ENCODE data around the gene ZNF827.

The ZNF827 gene

GRCh38 chr4:145796346-145796745 lies 142.3 kb downstream of the ZNF827 start:
- Histone ChIP-seq H3K27me3 (ENCODE audit: insufficient read depth, insufficient read length) (no peaks in the 10 kb centered on the region), H3K9ac (ENCODE audit: insufficient read length, low read depth) (no peak overlapping the region), H3K4me3 (ENCODE audit: insufficient read length, low read depth) (no peak overlapping the region), H3K36me3 (ENCODE audit: insufficient read depth, insufficient read length, low read length) (peaks cover 6% of the 10 kb centered on the region), H3K4me1 (ENCODE audit: insufficient read depth, insufficient read length) (no peaks in the 10 kb centered on the region), H3K9me3 (ENCODE audit: insufficient read depth, low read length) (no peaks in the 10 kb centered on the region)
- no peak for DNase-seq (ENCODE audit: low read depth, low spot score)
- TF ChIP-seq YY1 (IDR thresholded peaks at IDR 0.05; ENCODE audit: insufficient read depth, insufficient read length) (no peak), SUZ12 (IDR thresholded peaks at IDR 0.05; ENCODE audit: extremely low read depth, insufficient read depth, insufficient read length) (no peak), ZNF274 (IDR thresholded peaks at IDR 0.05; ENCODE audit: low read depth, low read length) (no peak)

- no peak for DNase-seq (ENCODE audit: low read depth, low spot score)
- TF ChIP-seq SUZ12 (IDR thresholded peaks at IDR 0.05; ENCODE audit: extremely low read depth, insufficient read depth, insufficient read length) = no peak
- TF ChIP-seq YY1 (IDR thresholded peaks at IDR 0.05; ENCODE audit: insufficient read depth, insufficient read length) = no peak
- TF ChIP-seq ZNF274 (IDR thresholded peaks at IDR 0.05; ENCODE audit: low read depth, low read length) = no peak
- no peaks in the 10 kb centered on the region; the same call in 1 of the 2 replicates for H3K9me3 ChIP-seq (ENCODE audit: insufficient read depth, low read length)
- H3K9ac ChIP-seq (ENCODE audit: insufficient read length, low read depth) = no peak overlapping the region
- peaks cover 6% of the 10 kb centered on the region for H3K36me3 ChIP-seq (ENCODE audit: insufficient read depth, insufficient read length, low read length)
- no peaks in the 10 kb centered on the region for H3K4me1 ChIP-seq (ENCODE audit: insufficient read depth, insufficient read length)
- no peak overlapping the region for H3K4me3 ChIP-seq (ENCODE audit: insufficient read length, low read depth)
- H3K27me3 ChIP-seq (ENCODE audit: insufficient read depth, insufficient read length) = no peaks in the 10 kb centered on the region
These were observed 143.1 kb downstream of the ZNF827 start for GRCh38 chr4:145795521-145795920.

- Histone ChIP-seq H3K9me3 (ENCODE audit: insufficient read depth, low read length) (no peaks in the 10 kb centered on the region; the same call in 1 of the 2 replicates), H3K4me1 (ENCODE audit: insufficient read depth, insufficient read length) (no peaks in the 10 kb centered on the region), H3K36me3 (ENCODE audit: insufficient read depth, insufficient read length, low read length) (peaks cover 3% of the 10 kb centered on the region), H3K4me3 (ENCODE audit: insufficient read length, low read depth) (no peak overlapping the region), H3K9ac (ENCODE audit: insufficient read length, low read depth) (no peak overlapping the region), H3K27me3 (ENCODE audit: insufficient read depth, insufficient read length) (no peaks in the 10 kb centered on the region)
- TF ChIP-seq SUZ12 (IDR thresholded peaks at IDR 0.05; ENCODE audit: extremely low read depth, insufficient read depth, insufficient read length) (no peak), YY1 (IDR thresholded peaks at IDR 0.05; ENCODE audit: insufficient read depth, insufficient read length) (no peak), ZNF274 (IDR thresholded peaks at IDR 0.05; ENCODE audit: low read depth, low read length) (no peak)
- DNase-seq (ENCODE audit: low read depth, low spot score) = no peak
These were observed 146.2 kb downstream of the ZNF827 start for GRCh38 chr4:145792429-145792828.

GRCh38 chr4:145791988-145792387 lies 146.6 kb downstream of the ZNF827 start:
- H3K4me1 ChIP-seq (ENCODE audit: insufficient read depth, insufficient read length) = no peaks in the 10 kb centered on the region
- no peaks in the 10 kb centered on the region for H3K27me3 ChIP-seq (ENCODE audit: insufficient read depth, insufficient read length)
- no peak for TF ChIP-seq SUZ12 (IDR thresholded peaks at IDR 0.05; ENCODE audit: extremely low read depth, insufficient read depth, insufficient read length)
- TF ChIP-seq YY1 (IDR thresholded peaks at IDR 0.05; ENCODE audit: insufficient read depth, insufficient read length) = no peak
- TF ChIP-seq ZNF274 (IDR thresholded peaks at IDR 0.05; ENCODE audit: low read depth, low read length) = no peak
- no peaks in the 10 kb centered on the region; the same call in 1 of the 2 replicates for H3K9me3 ChIP-seq (ENCODE audit: insufficient read depth, low read length)
- peaks cover 3% of the 10 kb centered on the region for H3K36me3 ChIP-seq (ENCODE audit: insufficient read depth, insufficient read length, low read length)
- peak; percentile 5 for DNase-seq (ENCODE audit: low read depth, low spot score)
- H3K4me3 ChIP-seq (ENCODE audit: insufficient read length, low read depth) = no peak overlapping the region
- no peak overlapping the region for H3K9ac ChIP-seq (ENCODE audit: insufficient read length, low read depth)

DNA sequence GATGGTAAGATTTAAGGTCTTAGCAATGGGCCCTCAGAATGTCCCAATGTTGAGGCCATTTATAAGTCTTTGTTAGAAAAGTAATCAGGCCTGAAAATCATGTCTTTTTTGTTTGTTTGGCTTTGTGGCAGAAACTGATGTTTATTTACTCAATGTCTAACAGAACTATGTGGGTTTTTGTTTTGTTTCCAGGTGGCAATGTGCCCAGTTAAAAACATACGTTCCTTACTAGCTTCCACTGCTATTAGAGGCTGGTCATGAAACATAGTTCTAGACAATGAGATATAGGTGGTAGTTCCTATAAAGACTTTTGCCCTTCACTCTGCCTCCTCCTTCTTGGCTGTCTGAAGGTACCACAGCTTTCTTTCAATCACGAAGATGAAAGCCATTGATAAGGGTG lies 149.9 kb downstream of the ZNF827 start:
- no peaks in the 10 kb centered on the region; the same call in 1 of the 2 replicates for H3K9me3 ChIP-seq (ENCODE audit: insufficient read depth, low read length)
- TF ChIP-seq SUZ12 (IDR thresholded peaks at IDR 0.05; ENCODE audit: extremely low read depth, insufficient read depth, insufficient read length) (no peak), ZNF274 (IDR thresholded peaks at IDR 0.05; ENCODE audit: low read depth, low read length) (no peak), YY1 (IDR thresholded peaks at IDR 0.05; ENCODE audit: insufficient read depth, insufficient read length) (no peak)
- no peaks in the 10 kb centered on the region for H3K27me3 ChIP-seq (ENCODE audit: insufficient read depth, insufficient read length)
- H3K4me3 ChIP-seq (ENCODE audit: insufficient read length, low read depth) = no peak overlapping the region
- DNase-seq (ENCODE audit: low read depth, low spot score) = no peak
- H3K4me1 ChIP-seq (ENCODE audit: insufficient read depth, insufficient read length) = no peaks in the 10 kb centered on the region
- peaks cover 5% of the 10 kb centered on the region for H3K36me3 ChIP-seq (ENCODE audit: insufficient read depth, insufficient read length, low read length)
- no peak overlapping the region for H3K9ac ChIP-seq (ENCODE audit: insufficient read length, low read depth)

DNA sequence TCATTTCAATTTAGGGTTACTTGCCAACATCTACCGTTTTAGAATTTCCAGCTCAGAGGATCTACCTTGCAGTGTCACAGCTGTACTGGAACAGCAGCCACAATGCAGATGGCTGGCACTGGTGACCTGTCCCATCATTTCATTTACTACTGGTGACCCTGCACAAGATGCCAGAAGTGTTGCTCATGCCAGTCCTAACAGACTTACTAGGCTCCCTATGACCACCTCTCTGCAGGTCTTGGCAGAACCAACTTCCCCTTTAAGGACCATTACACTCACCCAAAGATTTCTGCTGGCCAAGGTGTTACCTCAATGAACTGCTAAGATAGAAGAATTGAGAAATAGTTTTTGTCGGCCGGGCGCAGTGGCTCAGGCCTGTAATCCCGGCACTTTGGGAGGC lies 151.8 kb downstream of the ZNF827 start:
- no peak for TF ChIP-seq ZNF274 (IDR thresholded peaks at IDR 0.05; ENCODE audit: low read depth, low read length)
- no peak for TF ChIP-seq SUZ12 (IDR thresholded peaks at IDR 0.05; ENCODE audit: extremely low read depth, insufficient read depth, insufficient read length)
- H3K27me3 ChIP-seq (ENCODE audit: insufficient read depth, insufficient read length) = no peaks in the 10 kb centered on the region
- H3K4me1 ChIP-seq (ENCODE audit: insufficient read depth, insufficient read length) = no peaks in the 10 kb centered on the region
- H3K9ac ChIP-seq (ENCODE audit: insufficient read length, low read depth) = no peak overlapping the region
- no peak for DNase-seq (ENCODE audit: low read depth, low spot score)
- no peaks in the 10 kb centered on the region; the same call in 1 of the 2 replicates for H3K9me3 ChIP-seq (ENCODE audit: insufficient read depth, low read length)
- no peak overlapping the region for H3K4me3 ChIP-seq (ENCODE audit: insufficient read length, low read depth)
- peaks cover 2% of the 10 kb centered on the region for H3K36me3 ChIP-seq (ENCODE audit: insufficient read depth, insufficient read length, low read length)

- no peak for DNase-seq (ENCODE audit: low read depth, low spot score)
- Histone ChIP-seq H3K27me3 (ENCODE audit: insufficient read depth, insufficient read length) (no peaks in the 10 kb centered on the region), H3K9ac (ENCODE audit: insufficient read length, low read depth) (no peak overlapping the region), H3K9me3 (ENCODE audit: insufficient read depth, low read length) (no peaks in the 10 kb centered on the region; the same call in 1 of the 2 replicates), H3K4me3 (ENCODE audit: insufficient read length, low read depth) (no peak overlapping the region), H3K36me3 (ENCODE audit: insufficient read depth, insufficient read length, low read length) (peaks cover 2% of the 10 kb centered on the region), H3K4me1 (ENCODE audit: insufficient read depth, insufficient read length) (no peaks in the 10 kb centered on the region)
- TF ChIP-seq YY1 (IDR thresholded peaks at IDR 0.05; ENCODE audit: insufficient read depth, insufficient read length) = no peak
- TF ChIP-seq ZNF274 (IDR thresholded peaks at IDR 0.05; ENCODE audit: low read depth, low read length) = no peak
- TF ChIP-seq SUZ12 (IDR thresholded peaks at IDR 0.05; ENCODE audit: extremely low read depth, insufficient read depth, insufficient read length) = no peak
These were observed 152.4 kb downstream of the ZNF827 start for GRCh38 chr4:145786261-145786660.

Measured in NT2/D1 (cell line).